PC-3 (cell line): ENCODE results near the gene C3orf62.

ENCODE experiments used
- CTCF ChIP-seq: fragments of 300-600 bp; sonication (generic); conservative IDR thresholded peaks from 2 replicates; pipeline ENCODE4 v1.5.1; 2017; ENCODE audit warnings: antibody characterized with exemption, low read depth, mild to moderate bottlenecking, low read length
- EZH2 ChIP-seq: fragments of 300-600 bp; sonication (generic); IDR thresholded peaks from one replicate; pipeline ENCODE4 v1.6.1; 2017; ENCODE audit warnings: antibody characterized with exemption, mild to moderate bottlenecking, low read length; ENCODE audit not compliant: unreplicated experiment

- TF ChIP-seq CTCF (no peak), EZH2 (no peak)
Measured at GRCh38 chr3:49260806-49261324, 16.2 kb downstream of the C3orf62 start.
